ENCODE measurements around the gene DGLUCY.

DGLUCY gene

GRCh38 chr14:91232603-91233002, 118.7 kb downstream of the DGLUCY start:
- in situ Hi-C loops (cut with MboI; ENCODE audit: low sequenced_read_pairs, unreplicated experiment) = no loop called here
- no peak for DNase-seq (ENCODE audit: low spot score)
- no peak for TF ChIP-seq CTCF (IDR thresholded peaks at IDR 0.05; ENCODE audit: borderline replicate concordance, control extremely low read depth, extremely low read depth, insufficient read depth, missing control alignments)

- in situ Hi-C loops (cut with MboI; ENCODE audit: low sequenced_read_pairs, unreplicated experiment) = no loop called here
- TF ChIP-seq CTCF (IDR thresholded peaks at IDR 0.05; ENCODE audit: borderline replicate concordance, control extremely low read depth, extremely low read depth, insufficient read depth, missing control alignments) = no peak
- no peak for DNase-seq (ENCODE audit: low spot score)
Measured at GRCh38 chr14:91233936-91234790, 120.3 kb downstream of the DGLUCY start.

GRCh38 chr14:91234791-91235114, 120.9 kb downstream of the DGLUCY start:
- in situ Hi-C loops (cut with MboI; ENCODE audit: low sequenced_read_pairs, unreplicated experiment) = no loop called here

GRCh38 chr14:91235841-91236240, 122.0 kb downstream of the DGLUCY start:
- in situ Hi-C loops (cut with MboI; ENCODE audit: low sequenced_read_pairs, unreplicated experiment) = no loop called here
- no peak for TF ChIP-seq CTCF (IDR thresholded peaks at IDR 0.05; ENCODE audit: borderline replicate concordance, control extremely low read depth, extremely low read depth, insufficient read depth, missing control alignments)
- no peak for DNase-seq (ENCODE audit: low spot score)

More at GRCh38 chr14:91234791-91235114, 120.9 kb downstream of the DGLUCY start:
- no peak for TF ChIP-seq CTCF (IDR thresholded peaks at IDR 0.05; ENCODE audit: borderline replicate concordance, control extremely low read depth, extremely low read depth, insufficient read depth, missing control alignments)
- DNase-seq (ENCODE audit: low spot score) = no peak

- in situ Hi-C loops (cut with MboI; ENCODE audit: low sequenced_read_pairs, unreplicated experiment) = no loop called here
- DNase-seq (ENCODE audit: low spot score) = no peak
- TF ChIP-seq CTCF (IDR thresholded peaks at IDR 0.05; ENCODE audit: borderline replicate concordance, control extremely low read depth, extremely low read depth, insufficient read depth, missing control alignments) = no peak
Measured at GRCh38 chr14:91237219-91237618, 123.3 kb downstream of the DGLUCY start.

- TF ChIP-seq CTCF (IDR thresholded peaks at IDR 0.05; ENCODE audit: borderline replicate concordance, control extremely low read depth, extremely low read depth, insufficient read depth, missing control alignments) = no peak
- DNase-seq (ENCODE audit: low spot score) = no peak
- in situ Hi-C loops (cut with MboI; ENCODE audit: low sequenced_read_pairs, unreplicated experiment) = no loop called here
Measured at GRCh38 chr14:91238085-91238484, 124.2 kb downstream of the DGLUCY start.

Data from GM13976 (cell line).